Motor neuron (in vitro differentiated cells): Measurements from ENCODE around the gene BAHD1. TPM values are rescaled to one million over a fixed set of nuclear protein-coding genes. Genes with fewer than 3 reads are reported as not detected.

Experiments
- ATAC-seq, 8 experiments: fragments of 200-7000 bp; cut with Tn5 transposase; replicated peaks in 6 of 8; 2 replicates each; pipeline ENCODE4 v1.8.0; 2021; ENCODE audit warnings: mild to moderate bottlenecking in 8 of 8, moderate library complexity in 8 of 8
- H3K27ac ChIP-seq, 2 donors: fragments of 250-450 bp; sonication (Bioruptor Pico); 2 replicates each; pipeline ENCODE4 v1.9.0; 2021; ENCODE audit warnings: antibody characterized with exemption in 2 of 2, mild to moderate bottlenecking in 2 of 2, moderate library complexity in 1 of 2
- H3K4me1 ChIP-seq, 2 donors: fragments of 250-450 bp; sonication (Bioruptor Pico); replicated peaks in 1 of 2; 2 replicates each; pipeline ENCODE4 v1.6.1; 2021; ENCODE audit warnings: antibody characterized with exemption in 2 of 2, mild to moderate bottlenecking in 2 of 2, moderate library complexity in 1 of 2
- H3K4me3 ChIP-seq, 5 donors: fragments of 250-450 bp; sonication (Bioruptor Pico); 2 replicates each; pipeline ENCODE4 v1.9.0; 2021; ENCODE audit warnings: antibody characterized with exemption in 5 of 5, mild to moderate bottlenecking in 5 of 5, moderate library complexity in 4 of 5
- WGBS, 10 experiments: fragments of 450-650 bp; shearing (Covaris generic); methylation state at CpG; one replicate each; pipeline ENCODE4 v1.0.0; 2022; 5-methylcytosine and 5-hydroxymethylcytosine counted together
- in situ Hi-C, 9 experiments: fragments of 400-800 bp; cut with MboI; loops; one replicate each; pipeline ENCODE4 v1.15.0; 2021; ENCODE audit warnings: low sequenced_read_pairs in 9 of 9, low pct_unique_long_range_greater_than_20kb in 2 of 9; ENCODE audit not compliant: unreplicated experiment in 9 of 9
- total RNA-seq, 8 experiments: library from RNA; unstranded; fragments of 300-600 nt; gene quantifications; 2 replicates each; pipeline versions ENCODE4 v1.2.3 to v1.2.4, GENCODE V29; 2022

The BAHD1 gene
- total RNA-seq, 8 experiments from 2014 or later, result 10.4 to 24.9 (median 20.2) TPM

GRCh38 chr15:40469776-40470390 is 29.1 kb downstream of the BAHD1 start:
- 20 to 100% (median 95%) methylated on average over 1 to 5 of the region's 7 CpGs; no CpG with 5 or more reads in 2 of the 10 experiments for WGBS, 10 experiments
- H3K4me3 ChIP-seq, result peak overlapping the region in 4 of 5 donors; percentile 33 to 48 (median 36)
- H3K27ac ChIP-seq, result peak overlapping the region in 1 of 2 donors; percentile 49
- peaks cover 8 to 15% of the 10 kb centered on the region in 2 donors for H3K4me1 ChIP-seq
- in situ Hi-C loops, result no loop called here
- ATAC-seq, result peak in 1 of 8 experiments; percentile 29

DNA sequence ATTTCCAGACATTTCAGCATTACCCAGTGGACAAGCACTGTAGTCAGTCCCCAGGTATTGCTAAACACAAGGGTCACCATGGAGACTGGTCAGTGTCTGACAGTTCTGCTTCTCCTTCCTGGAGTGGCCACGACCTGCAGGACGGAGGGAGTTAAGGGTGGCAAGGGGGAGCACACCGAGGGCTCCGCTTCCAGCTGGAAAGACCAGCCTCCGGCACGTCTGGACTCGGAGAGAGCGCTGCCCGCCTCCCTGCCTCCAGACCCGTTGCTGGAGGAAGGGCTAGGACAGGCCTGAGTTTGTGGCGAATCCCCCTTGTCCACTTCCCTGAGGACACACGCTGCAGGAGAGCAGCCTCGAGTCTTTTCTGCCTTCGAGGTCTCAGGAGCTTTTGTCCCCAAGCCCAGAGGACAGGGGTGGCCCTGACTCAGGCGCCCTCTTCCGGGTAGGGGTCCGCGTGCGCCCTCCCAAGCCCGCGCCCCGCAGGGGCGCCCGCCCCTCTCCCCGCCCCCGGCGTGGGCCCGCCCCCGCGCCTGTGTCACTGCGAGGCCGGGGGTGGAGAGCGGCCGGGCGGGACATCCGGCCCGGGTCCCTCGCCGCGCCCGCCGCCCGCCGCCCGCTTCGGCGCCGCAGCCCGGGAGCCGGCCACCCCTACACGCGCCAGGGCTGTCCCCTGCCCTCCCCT is 29.8 kb downstream of the BAHD1 start, which contains the start of gene CHST14:
CHST14 (plus strand) TSS at position 562 of the 682 bp plus-strand sequence. CDS start 230 bp downstream, outside the sequence.
- in situ Hi-C loops, result no loop called here
- 0 to 33% (median 19%) methylated on average over 1 to 9 of the region's 52 CpGs; no CpG with 5 or more reads in 4 of the 10 experiments for WGBS, 10 experiments
- H3K4me3 ChIP-seq, result peak within 1 kb of the TSS; percentile 32 to 48 (median 35)
- H3K27ac ChIP-seq, result peak within 1 kb of the TSS; percentile 19 to 49
- ATAC-seq, result peak; percentile 61 to 88 (median 83)
- peaks cover 8 to 15% of the 10 kb centered on the region in 2 donors for H3K4me1 ChIP-seq

- peaks cover 8 to 15% of the 10 kb centered on the region in 2 donors for H3K4me1 ChIP-seq
- ATAC-seq, result peak; percentile 16 to 73 (median 60)
- peak overlapping the region; percentile 32 to 48 (median 35) for H3K4me3 ChIP-seq
- H3K27ac ChIP-seq, result peak overlapping the region in 1 of 2 donors; percentile 32
- in situ Hi-C loops, result no loop called here
- WGBS, 10 experiments, result 0 to 60% (median 10%) methylated on average over 1 to 4 of the region's 60 CpGs; no CpG with 5 or more reads in 7 of the 10 experiments
Measured at GRCh38 chr15:40471105-40471807, 30.5 kb downstream of the BAHD1 start.

DNA sequence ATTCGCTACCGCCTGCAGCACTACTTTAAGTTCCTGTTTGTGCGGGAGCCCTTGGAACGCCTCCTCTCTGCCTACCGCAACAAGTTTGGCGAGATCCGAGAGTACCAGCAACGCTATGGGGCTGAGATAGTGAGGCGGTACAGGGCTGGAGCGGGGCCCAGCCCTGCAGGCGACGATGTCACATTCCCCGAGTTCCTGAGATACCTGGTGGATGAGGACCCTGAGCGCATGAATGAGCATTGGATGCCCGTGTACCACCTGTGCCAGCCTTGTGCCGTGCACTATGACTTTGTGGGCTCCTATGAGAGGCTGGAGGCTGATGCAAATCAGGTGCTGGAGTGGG is 31.0 kb downstream of the BAHD1 start:
- Histone ChIP-seq H3K4me1 (peaks cover 8 to 15% of the 10 kb centered on the region in 2 donors), H3K4me3 (peak overlapping the region in 4 of 5 donors; percentile 33 to 48 (median 36)), H3K27ac (no peak overlapping the region)
- in situ Hi-C loops, result no loop called here
- peak in 4 of 8 experiments; percentile 1 to 8 (median 4) for ATAC-seq
- 20 to 73% (median 32%) methylated on average over 1 to 9 of the region's 16 CpGs; no CpG with 5 or more reads in 6 of the 10 experiments for WGBS, 10 experiments

DNA sequence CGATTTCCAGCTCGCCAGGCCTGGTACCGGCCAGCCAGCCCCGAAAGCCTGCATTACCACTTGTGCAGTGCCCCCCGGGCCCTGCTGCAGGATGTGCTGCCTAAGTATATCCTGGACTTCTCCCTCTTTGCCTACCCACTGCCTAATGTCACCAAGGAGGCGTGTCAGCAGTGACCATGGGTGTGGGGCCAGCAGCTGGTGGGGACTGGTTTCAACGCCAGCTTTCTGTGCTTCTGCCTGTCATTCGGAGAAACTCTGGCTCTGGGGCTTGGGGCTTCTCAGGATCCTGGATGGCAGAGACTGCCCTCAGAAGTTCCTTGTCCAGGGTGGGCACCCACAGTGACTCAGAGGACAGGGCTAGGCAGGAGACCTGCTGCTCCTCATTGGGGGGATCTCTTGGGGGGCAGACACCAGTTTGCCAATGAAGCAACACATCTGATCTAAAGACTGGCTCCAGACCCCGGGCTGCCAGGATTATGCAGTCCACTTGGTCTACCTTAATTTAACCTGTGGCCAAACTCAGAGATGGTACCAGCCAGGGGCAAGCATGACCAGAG is 31.5 kb downstream of the BAHD1 start:
- ATAC-seq, result no peak
- 57 to 100% (median 100%) methylated on average over 1 to 6 of the region's 9 CpGs; no CpG with 5 or more reads in 6 of the 10 experiments for WGBS, 10 experiments
- H3K4me3 ChIP-seq, result peak overlapping the region in 1 of 5 donors; percentile 48
- no peak overlapping the region for H3K27ac ChIP-seq
- in situ Hi-C loops, result no loop called here
- peaks cover 8 to 15% of the 10 kb centered on the region in 2 donors for H3K4me1 ChIP-seq

DNA sequence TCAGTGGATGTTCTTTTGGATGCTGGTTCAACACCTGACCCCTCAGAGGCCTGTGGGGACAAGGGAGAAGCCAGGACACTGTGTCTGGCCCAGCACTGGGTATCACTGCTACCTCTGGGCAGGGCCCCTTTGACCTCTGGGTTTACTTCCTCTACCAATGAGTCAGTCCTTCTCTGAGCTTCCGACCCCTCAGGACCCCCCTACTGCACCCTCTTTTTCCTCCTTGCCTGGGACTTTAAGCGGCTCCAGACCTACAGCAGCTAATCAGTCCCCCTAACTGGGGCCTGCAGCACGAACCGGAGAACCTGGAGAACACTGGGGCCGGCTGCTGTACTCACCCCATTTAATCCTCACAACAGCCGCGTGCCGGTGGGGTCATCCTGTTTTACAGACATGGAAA is 33.8 kb downstream of the BAHD1 start:
- H3K27ac ChIP-seq, result no peak overlapping the region
- 40 to 93% (median 82%) methylated on average over 1 to 4 of the region's 8 CpGs; no CpG with 5 or more reads in 4 of the 10 experiments for WGBS, 10 experiments
- ATAC-seq, result no peak
- peaks cover 8 to 15% of the 10 kb centered on the region in 2 donors for H3K4me1 ChIP-seq
- in situ Hi-C loops, result no loop called here
- H3K4me3 ChIP-seq, result no peak overlapping the region

DNA sequence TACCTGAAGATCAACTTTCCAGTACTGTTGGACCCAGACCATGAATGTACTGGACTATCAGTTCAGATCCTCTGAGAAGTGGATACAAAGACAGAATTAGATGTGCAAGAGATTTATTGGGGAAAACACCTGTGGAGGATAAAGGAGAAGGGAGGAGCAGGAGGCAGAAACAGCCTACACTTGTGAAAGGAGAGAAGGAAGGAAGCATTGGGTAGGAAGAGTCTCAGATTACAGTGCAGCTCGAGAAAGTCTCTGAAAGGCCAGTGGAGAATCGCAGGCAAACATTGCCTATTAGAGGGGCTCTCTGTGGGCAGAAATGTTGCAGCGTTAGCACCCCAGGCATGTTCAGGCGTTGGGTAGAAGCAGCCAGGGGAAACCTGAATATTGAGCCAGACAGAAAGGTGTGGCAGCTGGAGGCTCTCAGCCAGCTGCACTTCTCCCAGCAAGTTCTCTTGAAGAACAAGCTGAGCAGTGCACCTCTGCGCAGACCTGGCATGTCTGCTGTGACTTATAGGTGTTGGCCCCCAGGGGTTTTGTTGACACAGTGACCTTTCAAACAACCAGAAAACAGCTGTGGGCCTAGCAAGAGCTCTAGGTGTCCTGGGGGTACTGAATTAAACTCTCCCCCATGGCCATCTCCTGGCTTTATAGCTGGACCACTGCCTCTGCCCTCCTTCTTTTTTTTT is 37.0 kb downstream of the BAHD1 start:
- WGBS, 10 experiments, result 20 to 100% (median 36%) methylated on average over 1 to 5 of the region's 5 CpGs; no CpG with 5 or more reads in 2 of the 10 experiments
- Histone ChIP-seq H3K27ac (no peak overlapping the region), H3K4me3 (no peak overlapping the region), H3K4me1 (no peaks in the 10 kb centered on the region)
- in situ Hi-C loops, result no loop called here
- peak in 3 of 8 experiments; percentile 20 to 55 (median 24) for ATAC-seq

GRCh38 chr15:40479024-40479423 is 38.3 kb downstream of the BAHD1 start:
- in situ Hi-C loops, result no loop called here
- Histone ChIP-seq H3K27ac (no peak overlapping the region), H3K4me3 (no peak overlapping the region), H3K4me1 (no peaks in the 10 kb centered on the region)
- no peak for ATAC-seq

DNA sequence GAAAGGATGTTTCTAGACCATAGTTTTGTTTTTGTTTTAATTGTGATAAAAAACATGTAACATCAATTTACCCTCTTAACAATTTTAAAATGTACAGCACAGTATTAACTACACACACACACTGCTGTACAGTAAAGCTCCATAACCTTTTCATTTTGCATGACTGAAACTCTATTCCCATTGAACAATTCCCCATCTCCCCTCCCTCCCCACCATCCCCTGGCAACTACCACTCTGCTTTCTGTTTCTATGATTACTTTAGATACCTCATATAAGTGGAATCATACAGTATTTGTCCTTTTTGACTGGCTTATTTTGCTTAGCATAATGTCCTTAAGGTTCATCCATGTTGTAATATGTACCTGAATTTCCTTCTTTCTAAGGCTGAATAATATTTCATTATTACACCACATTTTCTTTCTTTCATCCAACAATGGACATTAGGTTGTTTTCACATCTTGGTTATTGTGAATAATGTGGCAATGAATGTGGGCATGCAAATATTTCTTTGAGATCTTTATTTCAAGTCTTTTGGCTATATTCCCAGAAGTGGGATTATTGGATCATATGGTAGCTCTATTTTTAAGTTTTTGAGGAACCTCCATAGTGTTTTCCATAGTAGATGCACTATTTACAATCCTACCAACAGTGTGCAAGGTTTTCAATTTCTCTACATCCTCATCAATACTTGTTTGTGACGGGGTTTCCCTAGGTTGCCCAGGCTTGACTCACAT is 40.8 kb downstream of the BAHD1 start:
- peak in 2 of 8 experiments; percentile 38 to 68 for ATAC-seq
- Histone ChIP-seq H3K4me1 (no peaks in the 10 kb centered on the region), H3K27ac (no peak overlapping the region), H3K4me3 (no peak overlapping the region)
- 0 to 71% (median 34%) methylated on average over 1 of the region's 1 CpG; no CpG with 5 or more reads in 2 of the 10 experiments for WGBS, 10 experiments
- in situ Hi-C loops, result no loop called here

DNA sequence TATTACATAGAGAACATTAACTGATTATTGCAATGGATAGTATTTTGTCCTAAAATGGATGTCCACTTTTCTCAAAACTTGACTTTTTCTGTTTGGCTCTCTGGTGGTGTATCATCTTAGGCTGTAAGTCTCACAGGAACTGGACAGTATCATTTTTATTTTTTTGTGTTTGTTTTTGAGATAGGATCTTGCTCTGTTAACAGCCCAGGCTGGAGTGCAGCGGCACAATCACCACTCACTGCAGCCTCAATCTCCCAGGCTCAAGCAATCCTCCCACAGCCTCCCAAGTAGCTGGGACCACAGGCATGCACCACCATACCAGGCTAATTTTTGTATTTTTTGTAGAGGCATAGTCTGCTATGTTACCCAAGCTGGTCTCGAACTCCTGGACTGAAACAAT is 43.2 kb downstream of the BAHD1 start:
- no peaks in the 10 kb centered on the region for H3K4me1 ChIP-seq
- no peak for ATAC-seq
- WGBS, 10 experiments, result 33 to 100% (median 100%) methylated on average over 1 to 2 of the region's 2 CpGs; no CpG with 5 or more reads in 5 of the 10 experiments
- no peak overlapping the region for H3K27ac ChIP-seq
- in situ Hi-C loops, result no loop called here
- H3K4me3 ChIP-seq, result no peak overlapping the region

GRCh38 chr15:40486066-40486770 is 45.5 kb downstream of the BAHD1 start:
- H3K4me1 ChIP-seq, result no peaks in the 10 kb centered on the region
- in situ Hi-C loops, result no loop called here
- no peak overlapping the region for H3K4me3 ChIP-seq
- WGBS, 10 experiments, result 84 to 100% (median 90%) methylated on average over 2 to 10 of the region's 36 CpGs; no CpG with 5 or more reads in 4 of the 10 experiments
- H3K27ac ChIP-seq, result no peak overlapping the region
- ATAC-seq, result no peak
